Mesenchymal stem cell (in vitro differentiated cells and primary cell): ENCODE measurements around the gene KIF25.

Experiments
- DNase-seq: peaks from one replicate; pipeline ENCODE4 v3.0.0-alpha.2; 2013
- H2AFZ ChIP-seq: one replicate; pipeline ENCODE4 v1.6.1; 2013; ENCODE audit warnings: low read depth, mild to moderate bottlenecking, control low read depth, inconsistent platforms, low read length, moderate library complexity
- H2AK5ac ChIP-seq: 2 replicates; pipeline ENCODE4 v1.6.1; 2013; ENCODE audit warnings: low read length, moderate library complexity, mild to moderate bottlenecking, inconsistent platforms; ENCODE audit not compliant: severe bottlenecking
- H2BK120ac ChIP-seq: one replicate; pipeline ENCODE4 v1.6.1; 2013; ENCODE audit warnings: low read depth, mild to moderate bottlenecking, inconsistent platforms, low read length, moderate library complexity
- H2BK12ac ChIP-seq, 2 experiments: one replicate each; pipeline ENCODE4 v1.6.1; 2013; ENCODE audit warnings: inconsistent platforms in 2 of 2, low read length in 2 of 2, mild to moderate bottlenecking in 2 of 2, moderate library complexity in 2 of 2, control low read depth in 1 of 2
- H2BK15ac ChIP-seq: one replicate; pipeline ENCODE4 v1.6.1; 2013; ENCODE audit warnings: mild to moderate bottlenecking, low read depth, inconsistent platforms; ENCODE audit not compliant: poor library complexity, severe bottlenecking
- H2BK5ac ChIP-seq: 2 replicates; pipeline ENCODE4 v1.6.1; 2013; ENCODE audit warnings: low read depth, mild to moderate bottlenecking, low read length, control low read depth, inconsistent platforms; ENCODE audit not compliant: poor library complexity, severe bottlenecking
- H3K14ac ChIP-seq, 2 experiments: one replicate each; pipeline ENCODE4 v1.6.1; 2013; ENCODE audit warnings: inconsistent platforms in 2 of 2, low read length in 2 of 2, control low read depth in 1 of 2, mild to moderate bottlenecking in 1 of 2, moderate library complexity in 1 of 2
- H3K18ac ChIP-seq, 2 experiments: one replicate each; pipeline ENCODE4 v1.6.1; 2013; ENCODE audit warnings: inconsistent platforms in 2 of 2, low read length in 2 of 2, control low read depth in 1 of 2, low read depth in 1 of 2, mild to moderate bottlenecking in 1 of 2
- H3K23ac ChIP-seq, 2 experiments: one replicate each; pipeline ENCODE4 v1.6.1; 2013; ENCODE audit warnings: inconsistent platforms in 2 of 2, low read length in 2 of 2, mild to moderate bottlenecking in 2 of 2, moderate library complexity in 2 of 2, control low read depth in 1 of 2
- H3K27ac ChIP-seq: 2 replicates; pipeline ENCODE4 v1.5.1; 2013; ENCODE audit warnings: mild to moderate bottlenecking, moderate library complexity, low read length, control low read depth, inconsistent platforms; ENCODE audit not compliant: poor library complexity, severe bottlenecking
- H3K27me3 ChIP-seq, 2 experiments: 2 replicates each; pipeline versions ENCODE4 v1.6.1 to v1.7.0; 2013; ENCODE audit warnings: low read length in 2 of 2, mild to moderate bottlenecking in 2 of 2, moderate library complexity in 2 of 2, control low read depth in 1 of 2, inconsistent platforms in 1 of 2; ENCODE audit not compliant: control insufficient read depth in 1 of 2, insufficient read depth in 1 of 2
- H3K36me3 ChIP-seq, 2 experiments: 2 replicates each; pipeline versions ENCODE4 v1.6.1 to v1.7.0; 2013; ENCODE audit warnings: low read length in 2 of 2, control low read depth in 1 of 2, inconsistent platforms in 1 of 2, low read depth in 1 of 2, mild to moderate bottlenecking in 1 of 2; ENCODE audit not compliant: insufficient read depth in 2 of 2, control insufficient read depth in 1 of 2
- H3K4ac ChIP-seq, 2 experiments: one replicate each; pipeline ENCODE4 v1.6.1; 2013; ENCODE audit warnings: inconsistent platforms in 2 of 2, low read length in 2 of 2, mild to moderate bottlenecking in 2 of 2, moderate library complexity in 2 of 2, control low read depth in 1 of 2, low read depth in 1 of 2
- H3K4me1 ChIP-seq: 2 replicates; pipeline ENCODE4 v1.6.1; 2013; ENCODE audit warnings: low read depth, low read length, control low read depth; ENCODE audit not compliant: control insufficient read depth, insufficient read depth
- H3K4me2 ChIP-seq: 2 replicates; pipeline ENCODE4 v1.6.1; 2013; ENCODE audit warnings: low read length, mild to moderate bottlenecking, inconsistent platforms; ENCODE audit not compliant: poor library complexity, severe bottlenecking
- H3K4me3 ChIP-seq, 2 experiments: 2 replicates each; pipeline versions ENCODE4 v1.5.1 to v1.7.0; 2013; ENCODE audit warnings: low read length in 2 of 2, mild to moderate bottlenecking in 2 of 2, control low read depth in 1 of 2, low read depth in 1 of 2; ENCODE audit not compliant: insufficient read depth in 1 of 2
- H3K79me1 ChIP-seq: replicated peaks from 2 replicates; pipeline ENCODE4 v1.6.1; 2013; ENCODE audit warnings: mild to moderate bottlenecking, control low read depth, low read length, inconsistent platforms; ENCODE audit not compliant: poor library complexity, severe bottlenecking
- H3K9ac ChIP-seq: 2 replicates; pipeline ENCODE4 v1.7.0; 2013; ENCODE audit warnings: mild to moderate bottlenecking, low read length, moderate library complexity
- H3K9me3 ChIP-seq: 2 replicates; pipeline ENCODE4 v1.7.0; 2013; ENCODE audit warnings: mild to moderate bottlenecking, low read length; ENCODE audit not compliant: control insufficient read depth
- H4K8ac ChIP-seq: one replicate; pipeline ENCODE4 v1.6.1; 2013; ENCODE audit warnings: inconsistent platforms, mild to moderate bottlenecking, low read length, moderate library complexity
- H4K91ac ChIP-seq: one replicate; pipeline ENCODE4 v1.6.1; 2013; ENCODE audit warnings: mild to moderate bottlenecking, low read length, inconsistent platforms
- WGBS: methylation state at CpG from one replicate; pipeline ENCODE4 v1.1.7; 2013; ENCODE audit warnings: mixed read lengths; 5-methylcytosine and 5-hydroxymethylcytosine counted together

KIF25 gene

GRCh38 chr6:167951781-167952511 lies 45.5 kb upstream of the KIF25 start:
- Histone ChIP-seq H3K4me3 (no peak overlapping the region), H3K36me3 (peaks cover 19 to 52% of the 10 kb centered on the region in 2 experiments), H2BK120ac (no peak overlapping the region), H3K14ac (no peak overlapping the region), H3K4ac (no peak overlapping the region), H3K4me2 (no peak overlapping the region), H2BK15ac (no peak overlapping the region), H3K4me1 (peaks cover 27% of the 10 kb centered on the region), H3K23ac (no peak overlapping the region), H3K18ac (no peak overlapping the region), H3K27ac (no peak overlapping the region), H4K8ac (no peak overlapping the region), H4K91ac (no peak overlapping the region), H2AFZ (no peak overlapping the region), H2AK5ac (peak overlapping the region; percentile 2), H3K79me1 (peaks cover 16% of the 10 kb centered on the region), H3K9ac (no peak overlapping the region), H3K9me3 (no peaks in the 10 kb centered on the region), H2BK5ac (no peak overlapping the region), H2BK12ac (no peak overlapping the region), H3K27me3 (no peaks in the 10 kb centered on the region)
- no peak for DNase-seq
- WGBS: 97% methylated on average over 28 of the region's 29 CpGs

DNA sequence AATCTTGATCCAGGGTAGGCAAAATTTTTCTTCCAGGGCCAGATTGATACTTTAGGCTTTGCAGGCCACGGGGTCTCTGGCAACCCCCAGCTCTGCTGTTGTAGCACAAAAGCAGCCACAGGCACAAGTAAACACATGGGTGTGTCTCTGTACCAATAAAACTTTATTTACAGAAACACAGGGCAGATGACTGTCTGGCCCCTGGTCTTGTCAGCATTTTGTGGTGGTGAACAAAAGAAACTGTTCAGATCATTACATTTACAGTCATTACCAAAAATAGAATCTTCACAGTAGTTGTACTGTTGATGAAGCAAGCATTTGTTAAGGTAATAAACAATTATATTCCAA lies 45.0 kb upstream of the KIF25 start:
- no peak for DNase-seq
- Histone ChIP-seq H3K36me3 (peaks cover 21 to 51% of the 10 kb centered on the region in 2 experiments), H4K91ac (no peak overlapping the region), H2BK120ac (no peak overlapping the region), H3K4me1 (peaks cover 31% of the 10 kb centered on the region), H3K18ac (no peak overlapping the region), H3K4ac (no peak overlapping the region), H3K4me3 (no peak overlapping the region), H3K9ac (no peak overlapping the region), H2BK12ac (no peak overlapping the region), H4K8ac (no peak overlapping the region), H3K14ac (no peak overlapping the region), H3K4me2 (no peak overlapping the region), H2AK5ac (peak overlapping the region; percentile 67), H3K27me3 (no peaks in the 10 kb centered on the region), H2AFZ (no peak overlapping the region), H3K23ac (no peak overlapping the region), H3K79me1 (peaks cover 22% of the 10 kb centered on the region), H3K9me3 (no peaks in the 10 kb centered on the region), H2BK5ac (no peak overlapping the region), H2BK15ac (no peak overlapping the region), H3K27ac (no peak overlapping the region)
- WGBS: 77% methylated on average over 1 of the region's 1 CpG

DNA sequence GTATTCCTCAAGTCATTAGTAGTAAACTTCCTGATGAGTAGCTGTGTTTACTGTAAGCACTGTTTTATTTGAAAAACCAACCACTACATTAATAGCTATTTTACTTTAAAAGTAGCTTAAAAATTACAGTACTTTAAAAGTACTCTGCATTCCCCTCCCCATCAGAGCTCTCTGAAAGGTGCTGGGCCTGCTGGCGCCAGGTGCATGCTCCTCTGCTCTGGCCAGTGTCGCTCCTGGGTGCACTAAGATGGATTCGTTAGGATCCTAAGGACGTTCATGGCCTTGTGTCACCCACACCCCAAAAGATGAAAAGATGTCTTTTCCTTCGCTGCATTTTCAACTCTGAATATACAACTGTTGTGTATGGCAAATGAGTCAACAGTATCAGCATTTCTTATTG lies 43.9 kb upstream of the KIF25 start:
- no peak overlapping the region for H3K14ac ChIP-seq
- H3K79me1 ChIP-seq: peaks cover 26% of the 10 kb centered on the region
- H2AFZ ChIP-seq: no peak overlapping the region
- H3K23ac ChIP-seq: no peak overlapping the region
- no peak overlapping the region for H2BK15ac ChIP-seq
- H3K18ac ChIP-seq: no peak overlapping the region
- no peak overlapping the region for H3K4ac ChIP-seq
- no peak for DNase-seq
- H3K9me3 ChIP-seq: no peaks in the 10 kb centered on the region
- H3K4me1 ChIP-seq: peaks cover 32% of the 10 kb centered on the region
- no peak overlapping the region for H3K4me3 ChIP-seq
- H4K91ac ChIP-seq: no peak overlapping the region
- H2AK5ac ChIP-seq: no peak overlapping the region
- 90% methylated on average over 4 of the region's 5 CpGs for WGBS
- H2BK120ac ChIP-seq: no peak overlapping the region
- no peak overlapping the region for H2BK5ac ChIP-seq
- no peak overlapping the region for H3K9ac ChIP-seq
- H3K27me3 ChIP-seq: no peaks in the 10 kb centered on the region
- H3K36me3 ChIP-seq: peaks cover 21 to 41% of the 10 kb centered on the region in 2 experiments
- H2BK12ac ChIP-seq: no peak overlapping the region
- no peak overlapping the region for H4K8ac ChIP-seq
- H3K4me2 ChIP-seq: no peak overlapping the region
- no peak overlapping the region for H3K27ac ChIP-seq

- Histone ChIP-seq H3K14ac (no peak overlapping the region), H2BK12ac (no peak overlapping the region), H4K8ac (no peak overlapping the region), H3K23ac (no peak overlapping the region), H4K91ac (no peak overlapping the region), H3K9ac (no peak overlapping the region), H3K4me2 (no peak overlapping the region), H3K18ac (no peak overlapping the region), H3K36me3 (peaks cover 21 to 35% of the 10 kb centered on the region in 2 experiments), H2AFZ (no peak overlapping the region), H2BK15ac (no peak overlapping the region), H3K4me1 (peaks cover 29% of the 10 kb centered on the region), H3K27me3 (no peaks in the 10 kb centered on the region), H2AK5ac (no peak overlapping the region), H3K79me1 (peaks cover 26% of the 10 kb centered on the region), H3K27ac (no peak overlapping the region), H3K4ac (no peak overlapping the region), H2BK120ac (no peak overlapping the region), H3K4me3 (no peak overlapping the region), H3K9me3 (no peaks in the 10 kb centered on the region), H2BK5ac (no peak overlapping the region)
- 97% methylated on average over 3 of the region's 3 CpGs for WGBS
- DNase-seq: no peak
Measured at GRCh38 chr6:167954151-167954550, 43.3 kb upstream of the KIF25 start.
